ENCODE data around the gene SHD.
"Not testable (repeated sequence)": the region's sequence is repeated elsewhere in the genome, so short reads cannot be mapped to it uniquely, and the experiment has no call there.

The SHD gene

DNA sequence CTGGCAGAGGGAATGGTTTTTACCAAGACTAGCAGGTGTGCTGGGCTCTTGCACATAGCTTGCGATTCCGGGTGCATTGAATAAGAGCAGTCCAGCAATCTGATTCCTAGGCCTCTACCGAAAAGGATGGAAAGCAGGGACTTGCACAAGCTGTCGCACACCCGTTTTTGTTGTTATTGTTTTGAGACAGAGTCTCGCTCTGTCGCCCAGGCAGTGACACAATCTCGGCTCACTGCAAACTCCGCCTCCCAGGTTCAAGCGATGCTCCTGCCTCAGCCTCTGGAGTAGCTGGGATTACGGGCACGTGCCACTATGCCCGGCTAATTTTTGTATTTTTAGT, 44.2 kb upstream of the SHD start:
- no peak overlapping the region for H3K4me3 ChIP-seq (ENCODE audit: low read depth, low read length)
- TF ChIP-seq, protein P1, sequence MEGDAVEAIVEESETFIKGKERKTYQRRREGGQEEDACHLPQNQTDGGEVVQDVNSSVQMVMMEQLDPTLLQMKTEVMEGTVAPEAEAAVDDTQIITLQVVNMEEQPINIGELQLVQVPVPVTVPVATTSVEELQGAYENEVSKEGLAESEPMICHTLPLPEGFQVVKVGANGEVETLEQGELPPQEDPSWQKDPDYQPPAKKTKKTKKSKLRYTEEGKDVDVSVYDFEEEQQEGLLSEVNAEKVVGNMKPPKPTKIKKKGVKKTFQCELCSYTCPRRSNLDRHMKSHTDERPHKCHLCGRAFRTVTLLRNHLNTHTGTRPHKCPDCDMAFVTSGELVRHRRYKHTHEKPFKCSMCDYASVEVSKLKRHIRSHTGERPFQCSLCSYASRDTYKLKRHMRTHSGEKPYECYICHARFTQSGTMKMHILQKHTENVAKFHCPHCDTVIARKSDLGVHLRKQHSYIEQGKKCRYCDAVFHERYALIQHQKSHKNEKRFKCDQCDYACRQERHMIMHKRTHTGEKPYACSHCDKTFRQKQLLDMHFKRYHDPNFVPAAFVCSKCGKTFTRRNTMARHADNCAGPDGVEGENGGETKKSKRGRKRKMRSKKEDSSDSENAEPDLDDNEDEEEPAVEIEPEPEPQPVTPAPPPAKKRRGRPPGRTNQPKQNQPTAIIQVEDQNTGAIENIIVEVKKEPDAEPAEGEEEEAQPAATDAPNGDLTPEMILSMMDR (IDR thresholded peaks at IDR 0.05; ENCODE audit: low read depth, low read length), result no peak
- TF ChIP-seq POLR2A (IDR thresholded peaks at IDR 0.05; ENCODE audit: extremely low read depth, insufficient read length), result no peak
- TF ChIP-seq MYC (IDR thresholded peaks at IDR 0.05; ENCODE audit: low read depth, low read length), result no peak
- TF ChIP-seq, protein P2, sequence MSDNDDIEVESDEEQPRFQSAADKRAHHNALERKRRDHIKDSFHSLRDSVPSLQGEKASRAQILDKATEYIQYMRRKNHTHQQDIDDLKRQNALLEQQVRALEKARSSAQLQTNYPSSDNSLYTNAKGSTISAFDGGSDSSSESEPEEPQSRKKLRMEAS (IDR thresholded peaks at IDR 0.05; ENCODE audit: low read depth, low read length), result no peak
- no peak for DNase-seq (ENCODE audit: low read depth)

DNA sequence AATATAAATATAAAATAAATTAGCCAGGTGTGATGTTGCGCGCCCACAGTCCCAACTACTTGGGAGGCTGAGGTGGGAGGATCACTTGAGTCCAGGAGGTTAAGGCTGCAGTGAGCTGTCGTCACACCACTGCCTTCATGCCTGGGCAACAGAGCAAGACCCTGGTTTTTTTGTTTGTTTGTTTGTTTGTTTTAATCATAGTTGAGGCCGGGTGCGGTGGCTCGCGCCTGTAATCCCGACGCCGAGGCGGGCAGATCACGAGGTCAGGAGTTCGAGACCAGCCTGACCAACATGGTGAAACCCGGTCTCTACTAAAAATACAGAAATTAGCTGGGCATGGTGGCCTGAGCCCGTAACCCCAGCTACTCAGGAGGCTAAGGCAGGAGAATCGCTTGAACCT, 41.6 kb upstream of the SHD start:
- H3K4me3 ChIP-seq (ENCODE audit: low read depth, low read length), result not testable (repeated sequence)

DNA sequence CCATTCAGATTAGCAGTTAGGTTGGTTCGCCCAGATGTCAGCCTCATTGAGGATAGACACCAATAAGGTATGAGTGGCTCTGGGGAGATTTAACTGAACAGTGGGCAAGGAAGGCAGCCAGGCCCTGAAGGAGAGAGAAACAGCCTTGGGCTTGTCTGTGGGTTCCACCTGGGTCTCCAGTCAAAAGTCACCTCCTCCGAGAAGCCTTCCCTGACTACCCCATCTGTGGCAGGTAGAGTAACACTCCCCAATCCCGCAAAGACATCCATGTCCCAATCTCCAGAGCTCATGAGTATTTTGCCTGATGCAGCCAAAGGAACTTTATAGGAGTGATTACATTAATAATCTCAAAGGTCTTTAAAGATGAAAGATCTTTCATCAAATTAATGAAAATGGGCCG, 40.2 kb upstream of the SHD start:
- TF ChIP-seq, protein P1 (IDR thresholded peaks at IDR 0.05; ENCODE audit: low read depth, low read length), result no peak
- TF ChIP-seq POLR2A (IDR thresholded peaks at IDR 0.05; ENCODE audit: extremely low read depth, insufficient read length) (no peak), MYC (IDR thresholded peaks at IDR 0.05; ENCODE audit: low read depth, low read length) (no peak)
- TF ChIP-seq, protein P2 (IDR thresholded peaks at IDR 0.05; ENCODE audit: low read depth, low read length), result no peak

More for the DNA sequence above, 41.6 kb upstream of the SHD start:
- not testable (repeated sequence) for DNase-seq (ENCODE audit: low read depth)

GRCh38 chr19:4241824-4242430, 37.1 kb upstream of the SHD start:
- no peak for DNase-seq (ENCODE audit: low read depth)
- TF ChIP-seq POLR2A (IDR thresholded peaks at IDR 0.05; ENCODE audit: extremely low read depth, insufficient read length), result no peak
- TF ChIP-seq, protein P2 (IDR thresholded peaks at IDR 0.05; ENCODE audit: low read depth, low read length), result no peak
- no peak for TF ChIP-seq MYC (IDR thresholded peaks at IDR 0.05; ENCODE audit: low read depth, low read length)
- TF ChIP-seq, protein P1 (IDR thresholded peaks at IDR 0.05; ENCODE audit: low read depth, low read length), result no peak
- H3K4me3 ChIP-seq (ENCODE audit: low read depth, low read length), result no peak overlapping the region

More for the DNA sequence above, 40.2 kb upstream of the SHD start:
- no peak overlapping the region for H3K4me3 ChIP-seq (ENCODE audit: low read depth, low read length)
- no peak for DNase-seq (ENCODE audit: low read depth)

- not testable (repeated sequence) for H3K4me3 ChIP-seq (ENCODE audit: low read depth, low read length); DNase-seq (ENCODE audit: low read depth)
These were observed 33.1 kb upstream of the SHD start for GRCh38 chr19:4245938-4246337.

DNA sequence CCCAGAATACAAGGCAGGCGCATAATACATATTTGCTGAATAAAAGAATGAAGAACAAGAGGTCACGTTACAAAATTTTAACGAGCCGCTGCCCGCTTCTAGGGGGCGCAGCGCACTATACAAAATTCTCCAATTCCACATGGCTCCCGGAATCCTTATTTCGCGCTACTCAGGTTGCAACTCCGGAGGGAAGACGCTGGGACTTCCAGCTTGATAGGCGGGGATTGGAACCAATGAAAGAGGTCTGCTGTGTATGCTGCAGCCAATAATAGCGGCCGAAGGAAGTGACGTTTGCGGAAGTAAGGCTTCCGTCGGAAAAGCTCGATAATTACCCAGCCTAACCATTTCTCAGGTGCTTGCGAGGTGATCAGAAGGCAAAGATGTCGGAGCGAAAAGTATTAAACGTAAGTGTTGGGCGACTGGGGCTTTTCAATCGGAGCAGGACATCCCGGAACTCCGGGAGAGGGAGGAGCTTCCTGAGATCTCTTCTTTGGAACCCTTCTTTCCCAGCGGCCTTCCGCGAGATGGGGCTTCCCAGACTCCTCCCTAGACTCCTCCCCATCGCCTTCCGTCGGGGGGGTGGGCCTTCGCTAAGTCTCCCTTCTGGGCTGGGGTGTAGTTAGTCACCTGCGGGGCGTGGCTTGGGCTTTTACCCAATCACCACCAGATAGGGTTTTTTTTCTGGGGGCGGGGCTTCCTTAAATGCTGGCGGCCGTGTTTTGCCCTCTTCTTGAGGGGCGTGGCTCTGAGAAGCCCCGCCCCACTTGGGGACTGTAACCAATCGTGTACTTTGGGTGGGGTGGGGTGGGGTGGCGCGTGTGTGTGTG, 32.1 kb upstream of the SHD start, which contains the start of gene YJU2:
YJU2 (plus strand) TSS at position 314 of the 827 bp plus-strand sequence; CDS start at position 381, 67 bp downstream.
- H3K4me3 ChIP-seq (ENCODE audit: low read depth, low read length), result peak within 1 kb of the TSS; percentile 92
- TF ChIP-seq, protein P1 (IDR thresholded peaks at IDR 0.05; ENCODE audit: low read depth, low read length), result peak; percentile 41
- TF ChIP-seq MYC (IDR thresholded peaks at IDR 0.05; ENCODE audit: low read depth, low read length) (peak; percentile 98), POLR2A (IDR thresholded peaks at IDR 0.05; ENCODE audit: extremely low read depth, insufficient read length) (peak; percentile 49)
- TF ChIP-seq, protein P2 (IDR thresholded peaks at IDR 0.05; ENCODE audit: low read depth, low read length), result peak; percentile 91
- DNase-seq (ENCODE audit: low read depth), result peak; percentile 96
